Stimulated activated CD8-positive, alpha-beta memory T cell treated with anti-CD3 and anti-CD28 coated beads, Interleukin-7, amount 100 ng/mL, for 4 hours (primary cell): ENCODE data around the gene PAPSS1.
"Not testable (repeated sequence)": the region's sequence is repeated elsewhere in the genome, so short reads cannot be mapped to it uniquely, and the experiment has no call there.

Source experiments
- DNase-seq, 2 donors: peaks; one replicate each; pipeline ENCODE4 v3.0.0-alpha.2; 2020; ENCODE audit warnings: low read depth in 2 of 2

The PAPSS1 gene

GRCh38 chr4:107689912-107690587 lies 30.0 kb downstream of the PAPSS1 start:
- DNase-seq = no peak

DNA sequence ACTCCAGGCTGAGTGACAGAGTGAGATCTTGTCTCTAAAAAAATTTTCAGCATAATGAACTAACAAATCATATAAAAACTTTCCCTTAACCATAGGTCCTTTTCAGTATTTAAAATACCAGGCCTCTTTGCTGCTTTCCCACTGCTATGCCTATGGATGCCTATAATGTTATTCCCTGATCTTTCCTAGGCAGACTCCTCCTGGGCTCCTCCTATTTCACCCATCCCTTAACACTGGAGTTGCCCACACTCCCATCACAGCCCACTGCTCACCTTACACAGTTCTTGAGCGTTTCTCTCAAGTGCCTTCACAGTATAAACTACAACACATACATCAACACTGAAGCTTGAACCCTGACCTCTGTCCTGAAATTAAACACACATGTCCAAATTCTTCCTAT lies 31.6 kb downstream of the PAPSS1 start:
- no peak for DNase-seq

DNA sequence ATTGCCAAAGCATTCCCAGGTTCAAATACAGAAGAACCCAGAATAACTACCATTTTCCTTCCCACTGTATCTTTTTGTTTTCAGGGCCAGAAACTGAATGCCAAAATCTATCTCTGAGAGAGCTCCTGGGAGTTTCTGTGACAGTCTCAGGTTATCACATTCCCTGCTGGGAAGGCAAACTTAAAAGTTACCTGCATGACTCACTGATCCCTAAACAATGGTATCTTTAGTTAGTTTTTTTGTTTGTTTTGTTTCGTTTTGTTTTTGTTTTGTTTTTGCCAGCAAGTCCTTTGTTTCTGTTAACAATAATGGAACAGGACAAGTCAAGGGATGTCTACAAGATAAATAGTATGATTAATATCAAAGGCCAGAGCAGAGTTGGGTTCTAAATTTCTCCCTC lies 34.3 kb downstream of the PAPSS1 start:
- no peak for DNase-seq

GRCh38 chr4:107683873-107684272 lies 36.2 kb downstream of the PAPSS1 start:
- DNase-seq = no peak

- no peak for DNase-seq
These were observed 37.7 kb downstream of the PAPSS1 start for GRCh38 chr4:107682306-107682705.

- DNase-seq = no peak
These were observed 51.0 kb downstream of the PAPSS1 start for GRCh38 chr4:107669068-107669467.

GRCh38 chr4:107666134-107666533 lies 53.9 kb downstream of the PAPSS1 start:
- no peak for DNase-seq

- no peak for DNase-seq
These were observed 55.0 kb downstream of the PAPSS1 start for GRCh38 chr4:107665001-107665400.

GRCh38 chr4:107658400-107659336 lies 61.4 kb downstream of the PAPSS1 start:
- no peak for DNase-seq

DNA sequence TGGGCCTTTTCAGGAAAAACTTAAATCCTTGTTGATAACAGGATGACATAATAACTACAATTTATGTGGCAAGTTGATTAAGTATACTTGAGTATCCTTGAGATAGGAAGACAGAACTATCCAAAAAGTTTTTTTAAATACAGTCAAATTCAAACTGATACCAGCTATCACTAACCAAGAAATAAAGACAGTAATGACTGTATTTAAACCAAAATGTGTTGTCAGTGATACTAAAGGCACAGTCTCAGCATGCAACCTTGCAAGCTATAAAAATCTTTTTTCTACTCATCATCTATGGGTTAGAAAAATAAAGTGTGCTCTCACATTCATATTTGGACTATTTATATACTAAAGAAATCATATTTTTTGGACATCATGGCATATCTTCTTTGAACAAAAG lies 64.7 kb downstream of the PAPSS1 start:
- no peak for DNase-seq

GRCh38 chr4:107654694-107655093 lies 65.3 kb downstream of the PAPSS1 start:
- DNase-seq = no peak

DNA sequence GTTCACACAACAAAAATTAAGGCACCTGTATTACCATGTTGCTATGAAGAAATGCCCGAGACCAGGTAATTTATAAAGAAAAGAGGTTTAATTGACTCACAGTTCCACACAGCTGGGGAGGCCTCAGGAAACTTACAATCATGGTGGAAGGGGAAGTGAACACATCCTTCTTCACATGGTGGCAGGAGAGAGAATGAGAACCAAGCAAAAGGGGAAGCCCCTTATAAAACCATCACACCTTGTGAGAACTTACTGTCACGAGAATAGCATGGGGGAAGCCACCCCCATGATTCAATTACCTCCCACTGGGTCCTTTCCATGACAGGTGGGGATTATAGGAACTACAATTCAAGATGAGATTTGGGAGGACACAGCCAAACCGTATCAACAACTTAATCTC lies 68.6 kb downstream of the PAPSS1 start:
- DNase-seq = not testable (repeated sequence)

DNA sequence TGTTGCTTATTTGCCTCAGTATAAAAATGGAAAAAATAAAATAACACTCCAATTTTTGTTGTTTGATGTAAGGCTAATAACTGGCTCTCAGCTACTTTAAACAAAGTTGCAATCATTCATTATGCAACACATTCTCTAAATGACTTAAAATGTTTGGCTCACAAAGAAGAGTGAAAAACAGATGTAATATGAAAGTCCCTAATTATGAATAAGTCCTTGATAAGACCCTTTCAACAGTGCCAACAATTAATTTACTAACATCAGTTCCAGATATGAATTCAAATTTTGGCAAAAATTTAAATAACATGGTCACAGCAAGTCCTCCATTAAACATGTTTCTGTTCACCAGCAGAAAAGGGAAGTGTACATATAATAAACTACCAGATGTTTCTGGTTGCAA lies 69.8 kb downstream of the PAPSS1 start:
- no peak for DNase-seq

- DNase-seq = no peak
These were observed 71.6 kb downstream of the PAPSS1 start for GRCh38 chr4:107648178-107648991.

DNA sequence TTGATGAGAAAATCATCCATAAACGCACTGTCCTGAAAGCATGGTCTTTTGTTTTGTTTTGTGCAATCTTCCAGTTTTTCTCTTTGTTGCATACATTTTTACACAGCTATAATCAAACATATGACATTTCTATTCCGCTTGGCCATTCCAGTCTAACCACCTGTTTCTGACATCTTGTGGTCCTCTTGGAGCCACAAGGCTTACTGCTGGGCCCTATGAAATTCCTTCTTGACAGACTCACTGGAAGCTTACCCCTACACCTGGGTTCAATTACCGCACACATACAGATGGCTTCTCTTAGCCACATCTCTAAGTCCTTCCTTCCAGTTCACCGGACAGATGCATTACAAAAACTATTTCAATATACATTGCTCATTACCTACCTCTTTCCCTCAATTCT lies 72.4 kb downstream of the PAPSS1 start:
- DNase-seq = no peak

- no peak for DNase-seq
These were observed 74.4 kb downstream of the PAPSS1 start for GRCh38 chr4:107645604-107646003.

DNA sequence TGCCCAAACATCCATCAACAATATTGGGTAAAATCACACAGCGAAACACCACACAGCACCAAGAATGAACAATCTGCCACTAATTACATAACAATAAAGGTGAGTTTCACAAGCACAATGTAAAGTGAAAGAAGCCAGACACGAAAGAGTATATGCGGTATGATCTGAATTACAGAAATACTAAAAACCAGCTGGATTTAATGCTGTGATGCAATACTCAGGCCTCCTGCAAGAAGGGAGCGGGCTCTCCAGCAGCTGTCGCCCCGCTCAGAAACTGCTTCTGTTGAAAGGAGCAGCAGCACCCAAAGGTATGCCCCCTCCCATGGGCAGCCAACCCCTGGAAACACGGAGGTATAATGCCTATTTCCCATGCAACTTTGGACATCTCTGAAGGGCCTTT lies 77.0 kb downstream of the PAPSS1 start:
- DNase-seq = no peak

DNA sequence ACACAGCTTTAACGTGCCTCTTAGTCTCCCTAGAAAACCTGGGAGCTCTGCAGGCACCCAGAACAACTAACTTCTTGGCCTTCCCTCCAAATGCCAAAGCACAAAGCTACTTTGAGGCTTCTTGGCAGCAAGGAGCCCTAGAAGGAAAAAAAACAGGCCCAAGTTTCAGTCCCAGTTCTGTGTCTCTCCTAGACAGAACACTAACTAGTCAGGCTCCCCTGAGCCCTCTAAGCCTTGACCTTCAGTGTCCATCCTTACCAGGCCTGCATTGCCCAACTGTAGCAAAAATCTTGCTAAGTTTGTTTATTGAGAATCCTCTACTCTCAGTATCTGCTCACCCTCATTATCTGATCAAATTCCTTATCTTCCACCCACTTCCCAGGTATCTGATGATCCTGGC lies 79.2 kb downstream of the PAPSS1 start:
- no peak for DNase-seq

DNA sequence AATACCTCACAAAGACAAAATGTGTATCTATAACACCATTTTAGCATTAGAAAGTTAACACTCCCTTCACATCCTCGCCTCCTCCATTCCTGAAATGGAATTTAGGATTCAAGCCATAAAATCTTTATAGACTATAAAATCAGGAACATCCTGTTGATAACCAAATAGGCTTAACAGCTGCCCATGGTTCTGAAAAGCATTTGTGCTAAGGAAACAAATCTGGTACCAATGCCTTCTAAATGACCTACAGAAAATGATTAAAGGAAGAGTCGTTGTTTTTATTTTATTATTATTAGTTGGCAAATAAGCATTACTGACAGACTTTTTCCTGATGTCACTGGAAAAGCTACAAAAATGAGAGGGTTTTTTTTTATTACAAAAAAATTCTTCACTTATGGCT lies 79.8 kb downstream of the PAPSS1 start:
- no peak for DNase-seq

DNA sequence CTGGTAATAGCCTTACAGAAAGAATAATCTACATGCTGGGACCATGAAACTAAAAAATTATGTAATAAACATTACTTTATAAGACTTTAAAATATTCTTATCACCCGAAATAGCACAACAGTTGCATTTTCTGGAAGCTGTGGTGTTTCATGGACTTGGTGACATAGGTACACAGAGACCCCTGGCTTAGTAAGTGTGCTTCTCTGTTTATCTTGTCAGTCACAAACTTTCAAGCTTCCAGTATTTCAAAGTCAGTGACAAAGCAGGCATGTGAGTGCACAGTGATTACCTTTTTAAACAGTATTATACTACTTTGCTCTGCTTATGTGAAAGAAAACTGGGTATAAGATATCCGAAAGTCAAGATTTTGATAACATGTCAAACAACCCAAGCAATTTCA lies 84.3 kb downstream of the PAPSS1 start:
- no peak for DNase-seq

GRCh38 chr4:107631560-107631959 lies 88.5 kb downstream of the PAPSS1 start:
- no peak for DNase-seq

DNA sequence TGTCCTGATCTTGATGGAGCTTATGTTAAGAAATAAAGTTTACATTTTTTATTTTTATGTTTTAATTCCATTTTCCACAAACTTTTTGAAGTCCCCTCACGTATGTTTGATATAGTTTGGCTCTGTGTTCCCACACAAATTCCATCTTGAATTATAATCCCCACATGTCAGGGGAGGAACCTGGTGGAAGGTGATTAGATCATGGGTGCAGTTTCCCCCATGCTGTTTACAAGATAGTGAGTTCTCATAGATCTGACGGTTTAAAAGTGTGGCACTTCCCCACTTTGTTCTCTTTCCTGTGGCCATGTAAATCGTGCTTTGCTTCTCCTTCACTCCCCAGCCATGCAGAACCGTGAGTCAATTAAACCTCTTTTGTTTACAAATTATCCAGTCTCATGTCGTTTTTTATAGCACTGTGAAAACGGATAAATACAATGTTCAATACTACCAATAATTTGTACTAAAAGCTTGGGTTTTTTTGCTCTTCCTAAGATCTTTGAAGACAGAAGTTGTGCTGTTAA lies 89.8 kb downstream of the PAPSS1 start:
- DNase-seq = no peak
